ENCODE measurements around the gene ACER2.

The ACER2 gene

DNA sequence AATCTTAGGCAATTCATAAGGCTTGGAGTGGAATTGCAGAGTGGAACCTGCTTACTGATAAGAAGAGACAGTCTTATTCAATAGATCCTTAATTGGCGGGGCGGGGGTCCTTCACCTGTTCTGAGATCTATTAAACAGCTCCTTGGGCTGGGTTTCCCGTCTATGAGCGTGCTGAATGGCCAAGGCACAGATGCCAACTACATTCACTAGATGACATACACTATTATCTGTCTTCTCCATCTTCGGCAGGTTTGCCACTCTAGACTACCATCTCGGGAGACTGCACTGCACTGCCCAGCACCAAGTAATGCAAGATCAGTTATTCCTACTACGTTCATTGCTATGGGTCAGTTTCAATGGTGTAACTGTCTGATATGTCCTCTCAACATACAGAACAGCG is 81.5 kb downstream of the ACER2 start:
- DNase-seq: no peak

GRCh38 chr9:19490828-19491227 is 82.0 kb downstream of the ACER2 start:
- no peak for DNase-seq

GRCh38 chr9:19492775-19493173 is 84.0 kb downstream of the ACER2 start:
- no peak for DNase-seq

GRCh38 chr9:19493174-19493811 is 84.5 kb downstream of the ACER2 start:
- no peak for DNase-seq

DNA sequence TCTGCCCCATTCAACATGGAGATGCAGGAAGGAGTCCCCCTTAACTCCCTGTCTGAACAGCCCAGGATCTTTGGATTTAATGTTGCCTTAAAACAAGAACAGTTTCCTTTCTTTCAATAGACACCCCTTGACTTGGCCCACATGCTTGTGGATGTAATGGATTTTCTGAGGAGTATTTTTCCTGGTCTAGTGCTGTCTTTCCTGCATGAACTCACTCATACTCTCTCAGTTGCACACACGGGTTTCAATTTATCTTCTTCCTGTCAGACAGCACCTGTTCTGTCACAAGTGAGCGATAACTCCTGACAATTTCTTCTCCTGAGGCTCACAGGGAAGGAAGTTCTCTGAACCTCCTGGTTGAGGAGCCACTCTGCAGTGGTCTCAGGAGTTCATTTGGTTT is 85.1 kb downstream of the ACER2 start:
- DNase-seq: no peak

DNA sequence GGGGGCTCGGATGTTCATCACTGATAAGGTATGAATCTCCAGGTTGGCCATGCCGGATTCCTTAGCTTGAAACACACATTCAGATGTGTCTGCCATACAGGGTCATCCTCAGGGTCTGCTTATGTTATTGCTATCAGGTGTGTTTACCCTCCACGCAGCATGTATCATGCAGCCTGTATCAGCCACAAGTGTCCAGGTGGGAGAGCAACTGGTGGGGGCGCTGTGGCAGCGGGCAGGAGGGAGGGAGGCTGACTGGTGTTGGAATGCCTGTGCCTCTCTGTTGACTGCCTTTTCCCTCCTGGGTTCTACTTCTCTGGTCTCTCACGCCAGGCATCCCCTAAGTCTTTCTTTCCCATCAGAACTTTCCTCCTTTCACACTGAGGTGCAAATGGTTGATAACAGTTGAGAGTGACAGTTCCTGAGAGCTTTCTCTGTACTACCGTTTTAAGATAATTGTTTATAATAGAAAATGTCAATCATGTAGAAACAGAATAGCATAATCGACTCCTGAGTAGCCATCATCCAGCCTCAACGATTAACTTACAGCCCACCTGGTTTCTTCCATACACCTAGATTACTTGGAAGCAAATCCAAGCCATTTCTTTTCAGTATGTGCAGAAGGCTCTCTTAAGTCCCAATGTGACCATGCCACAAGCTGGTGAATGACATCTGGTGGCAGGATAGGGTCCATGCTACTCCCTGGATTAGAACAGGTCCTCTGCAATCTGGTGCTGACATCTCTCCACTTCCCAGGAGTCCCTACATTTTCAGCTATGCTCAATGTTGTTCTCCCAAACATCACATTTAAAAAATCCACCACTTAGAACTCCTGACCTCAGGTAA is 86.6 kb downstream of the ACER2 start:
- DNase-seq: no peak

DNA sequence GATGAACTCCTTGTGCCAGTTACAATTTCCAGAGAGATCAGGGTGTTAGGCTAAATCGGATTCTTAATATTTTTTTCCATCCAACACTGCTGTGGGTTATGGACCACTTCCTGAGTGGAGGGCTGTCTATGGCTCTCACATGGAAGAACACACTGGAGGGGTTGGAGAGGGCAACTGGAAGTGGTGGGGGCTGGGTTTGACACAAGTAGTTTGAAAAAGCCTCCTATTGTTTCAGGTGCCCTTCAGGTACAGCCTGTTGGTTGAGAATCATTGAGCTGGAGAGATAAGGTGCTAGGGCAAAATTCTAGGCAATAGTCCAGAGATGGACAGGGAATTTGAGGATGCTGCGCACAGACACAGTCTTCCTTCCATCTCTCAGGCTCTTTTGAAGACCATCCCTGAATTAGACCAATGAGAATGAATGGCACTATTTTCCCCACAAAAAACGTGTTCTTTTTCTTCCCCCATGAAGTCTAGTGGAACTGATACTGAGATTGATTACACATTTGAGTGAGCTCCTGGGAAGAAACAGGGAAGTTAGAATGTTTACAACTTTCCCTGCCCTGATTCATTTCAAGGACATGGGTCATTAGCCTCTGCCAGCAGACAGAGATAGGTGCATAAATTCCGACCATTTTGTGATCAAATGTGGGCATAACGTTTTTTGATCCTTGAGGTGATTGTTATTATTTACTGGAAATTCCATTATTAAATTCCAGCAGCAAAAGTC is 87.7 kb downstream of the ACER2 start:
- DNase-seq: no peak

DNA sequence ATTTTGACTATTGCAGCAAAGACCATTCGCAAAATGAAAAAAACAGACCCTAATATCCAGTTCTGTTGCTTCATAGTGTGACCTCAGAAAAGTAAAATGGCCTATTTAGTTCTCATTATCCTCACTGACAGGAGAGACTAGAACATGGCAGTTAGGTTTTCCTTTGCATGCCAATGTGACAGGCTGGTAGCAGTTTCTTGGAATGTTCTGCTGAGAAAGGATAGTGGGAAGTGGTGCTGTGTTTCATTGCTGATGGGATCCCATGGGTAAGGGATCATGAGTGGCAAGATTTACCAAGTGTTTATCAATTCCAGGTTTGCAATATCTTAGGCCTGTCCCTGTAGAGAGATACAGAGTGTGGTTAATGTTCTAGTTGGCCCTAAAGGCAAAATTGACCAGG is 88.5 kb downstream of the ACER2 start:
- no peak for DNase-seq

- no peak for DNase-seq
These were observed 89.2 kb downstream of the ACER2 start for GRCh38 chr9:19498015-19498414.

Measured in activated gamma-delta T cell (primary cell).